Lower lobe of right lung (tissue), 2 donors: Measurements from ENCODE around the gene SLAMF9. TPM values are rescaled to one million over a fixed set of nuclear protein-coding genes. Genes with fewer than 3 reads are reported as not detected.
A peak's percentile ranks its signal among the peaks of the same experiment; 100 is the strongest.

ENCODE experiments used
- ATAC-seq, 2 donors: fragments of 200-7000 bp; cut with Tn5 transposase; one replicate each; pipeline ENCODE4 v1.9.1; 2020 to 2022; ENCODE audit warnings: mild to moderate bottlenecking in 2 of 2, moderate library complexity in 2 of 2
- DNase-seq: peaks from one replicate; pipeline ENCODE4 v3.0.0-alpha.2; 2020
- H3K27ac ChIP-seq: fragments of 200-600 bp; one replicate; pipeline ENCODE4 v1.8.0; 2022
- H3K27me3 ChIP-seq: fragments of 200-600 bp; one replicate; pipeline ENCODE4 v1.8.0; 2022; ENCODE audit warnings: low read depth
- H3K36me3 ChIP-seq: fragments of 200-600 bp; one replicate; pipeline ENCODE4 v1.8.0; 2022; ENCODE audit warnings: mild to moderate bottlenecking
- H3K4me1 ChIP-seq: fragments of 200-600 bp; one replicate; pipeline ENCODE4 v1.8.0; 2022
- H3K4me3 ChIP-seq: fragments of 200-600 bp; one replicate; pipeline ENCODE4 v1.8.0; 2022; ENCODE audit warnings: mild to moderate bottlenecking
- H3K9me3 ChIP-seq: fragments of 200-600 bp; one replicate; pipeline ENCODE4 v1.8.0; 2022
- CTCF ChIP-seq: fragments of 200-600 bp; IDR thresholded peaks from one replicate; pipeline ENCODE4 v1.8.0; 2022; ENCODE audit warnings: antibody characterized with exemption, mild to moderate bottlenecking
- intact Hi-C: fragments of 100-400 bp; cut with DNase I; formaldehyde crosslinking; loops from one replicate; pipeline ENCODE4 v1.11.0; 2022
- total RNA-seq: library from RNA; stranded (reverse); fragmentation: NEBNext Ultra II Directional; extraction: Animal tissue kit (Norgen Biotek cat#: 25700); gene quantifications from one replicate; pipeline ENCODE4 v1.2.1, GENCODE V29; 2021
- donor health status: DM: no; HTN: yes; CAD: no; lungs with severe emphysema.

Gene SLAMF9
- total RNA-seq, 1 donor from 2014 or later = not detected

- Histone ChIP-seq H3K27me3 (no peaks in the 10 kb centered on the region), H3K27ac (no peak overlapping the region), H3K9me3 (no peaks in the 10 kb centered on the region), H3K4me1 (peaks cover 11% of the 10 kb centered on the region), H3K36me3 (no peaks in the 10 kb centered on the region), H3K4me3 (no peak overlapping the region)
- TF ChIP-seq CTCF = no peak
- intact Hi-C loops = no loop called here
- DNase-seq = no peak
- no peak for ATAC-seq
Observed at GRCh38 chr1:159929155-159930051, 24.6 kb downstream of the SLAMF9 start.

- DNase-seq (no peak), ATAC-seq (no peak)
- no peaks in the 10 kb centered on the region for H3K36me3 ChIP-seq
- no peak overlapping the region for H3K27ac ChIP-seq
- TF ChIP-seq CTCF = no peak
- no peaks in the 10 kb centered on the region for H3K9me3 ChIP-seq
- intact Hi-C loops = no loop called here
- no peak overlapping the region for H3K4me3 ChIP-seq
- peaks cover 11% of the 10 kb centered on the region for H3K4me1 ChIP-seq
- no peaks in the 10 kb centered on the region for H3K27me3 ChIP-seq
Observed at GRCh38 chr1:159928491-159929050, 25.5 kb downstream of the SLAMF9 start.

GRCh38 chr1:159927849-159928431 is 26.1 kb downstream of the SLAMF9 start:
- no peak for TF ChIP-seq CTCF
- DNase-seq (no peak), ATAC-seq (no peak)
- intact Hi-C loops = no loop called here
- no peaks in the 10 kb centered on the region for H3K9me3 ChIP-seq
- H3K4me3 ChIP-seq = no peak overlapping the region
- H3K36me3 ChIP-seq = no peaks in the 10 kb centered on the region
- H3K27ac ChIP-seq = no peak overlapping the region
- peaks cover 18% of the 10 kb centered on the region for H3K4me1 ChIP-seq
- H3K27me3 ChIP-seq = no peaks in the 10 kb centered on the region

- no peak overlapping the region for H3K4me3 ChIP-seq
- ATAC-seq = no peak
- intact Hi-C loops = no loop called here
- H3K27ac ChIP-seq = no peak overlapping the region
- TF ChIP-seq CTCF = no peak
- no peaks in the 10 kb centered on the region for H3K27me3 ChIP-seq
- peaks cover 24% of the 10 kb centered on the region for H3K4me1 ChIP-seq
- no peaks in the 10 kb centered on the region for H3K36me3 ChIP-seq
- no peaks in the 10 kb centered on the region for H3K9me3 ChIP-seq
- DNase-seq = no peak
Observed at GRCh38 chr1:159927211-159927848, 26.7 kb downstream of the SLAMF9 start.

DNA sequence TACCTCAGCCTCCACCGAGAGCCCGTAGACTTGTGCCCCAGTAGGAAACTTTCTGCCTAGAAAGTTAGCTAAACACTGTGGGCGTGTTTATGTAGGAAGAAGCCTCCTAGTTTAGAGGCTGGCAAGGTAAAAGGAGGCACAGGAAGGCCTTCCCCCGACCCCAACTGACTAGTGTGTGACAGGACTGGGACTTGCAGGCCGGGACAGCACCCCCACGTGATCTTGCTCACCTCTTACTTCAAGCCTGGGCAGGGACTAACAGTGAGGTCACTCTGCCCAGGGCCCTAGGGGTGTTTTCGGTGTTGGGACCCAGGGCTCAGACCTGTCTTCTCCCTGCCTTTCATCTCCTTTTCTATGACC is 28.3 kb downstream of the SLAMF9 start:
- intact Hi-C loops = no loop called here

More for the DNA sequence above, 28.3 kb downstream of the SLAMF9 start:
- Histone ChIP-seq H3K9me3 (no peaks in the 10 kb centered on the region), H3K27me3 (no peaks in the 10 kb centered on the region), H3K4me1 (peaks cover 40% of the 10 kb centered on the region), H3K4me3 (peak overlapping the region; percentile 94), H3K27ac (peak overlapping the region; percentile 100), H3K36me3 (peaks cover 9% of the 10 kb centered on the region)
- no peak for TF ChIP-seq CTCF
- DNase-seq (peak; percentile 63), ATAC-seq (no peak)
